Measurements from ENCODE around the gene RHEX. TPM values are rescaled to one million over a fixed set of nuclear protein-coding genes. Genes with fewer than 3 reads are reported as not detected.

Gene RHEX
- polyA plus RNA-seq, 1 of the 3 experiments (the other 2 are of a cell fraction), result not detected

GRCh38 chr1:206108635-206109034 lies 55.7 kb downstream of the RHEX start (continued):
- TF ChIP-seq CTCF (IDR thresholded peaks at IDR 0.05), result no peak
- TF ChIP-seq TAF1 (IDR thresholded peaks at IDR 0.05; ENCODE audit: borderline replicate concordance, low read depth, low read length), result no peak
- TF ChIP-seq EZH2phosphoT487 (IDR thresholded peaks at IDR 0.05; ENCODE audit: borderline replicate concordance, low read depth), result no peak
- TF ChIP-seq TEAD4 (IDR thresholded peaks at IDR 0.05; ENCODE audit: borderline replicate concordance, insufficient read depth), result no peak
- TF ChIP-seq MAX (IDR thresholded peaks at IDR 0.05; ENCODE audit: low read depth), result no peak
- TF ChIP-seq SMC3 (IDR thresholded peaks at IDR 0.05; ENCODE audit: low read depth, low read length), result no peak
- no peak for TF ChIP-seq USF1 (IDR thresholded peaks at IDR 0.05; ENCODE audit: borderline replicate concordance, low read depth)
- no peak for TF ChIP-seq PBX3 (IDR thresholded peaks at IDR 0.05)
- no peak for TF ChIP-seq GABPA (IDR thresholded peaks at IDR 0.05; ENCODE audit: low read depth)
- no peak for TF ChIP-seq MXI1 (IDR thresholded peaks at IDR 0.05; ENCODE audit: low read depth, low read length)

GRCh38 chr1:206109718-206110117 lies 56.7 kb downstream of the RHEX start:
- Histone ChIP-seq H3K9me2 (no peaks in the 10 kb centered on the region), H3K9me3 (no peaks in the 10 kb centered on the region), H3K9ac (no peak overlapping the region), H3K27ac (ENCODE audit: low read depth in 2 of 2, low read length in 1 of 2) (no peak overlapping the region), H3K36me3 (replicated peaks in 1 of 2; ENCODE audit: control insufficient read depth in 1 of 2, insufficient read depth in 2 of 2, low read length in 1 of 2) (no peaks in the 10 kb centered on the region), H3K27me3 (ENCODE audit: insufficient read depth) (peaks cover 30% of the 10 kb centered on the region), H3K4me3 (ENCODE audit: low read depth in 2 of 2, low read length in 1 of 2) (no peak overlapping the region), H3F3A (replicated peaks; ENCODE audit: insufficient read depth) (no peaks in the 10 kb centered on the region), H3K4me1 (ENCODE audit: control insufficient read depth in 1 of 2, insufficient read depth in 2 of 2, low read depth in 1 of 2, low read length in 1 of 2) (no peaks in the 10 kb centered on the region), H4K20me1 (ENCODE audit: insufficient read depth) (no peaks in the 10 kb centered on the region), H2AFZ (ENCODE audit: low read depth) (no peak overlapping the region), H3K79me2 (ENCODE audit: insufficient read depth) (no peaks in the 10 kb centered on the region), H3K4me2 (no peak overlapping the region)
- DNase-seq, result no peak
- 44% methylated on average over 4 of the region's 4 CpGs for WGBS (ENCODE audit: low lambda C conversion rate)
- ChIA-PET POLR2A (no interaction called here), CTCF (interaction anchor here (1.6 to 13.9 kb wide), 6 partner anchors 78 to 452 kb away, joined by 3 to 248 read pairs (median 12); no protein-coding TSS in a partner anchor)
- no peak for TF ChIP-seq REST (IDR thresholded peaks at IDR 0.05; ENCODE audit: low read depth, low read length)
- no peak for TF ChIP-seq MXI1 (IDR thresholded peaks at IDR 0.05; ENCODE audit: low read depth, low read length)
- TF ChIP-seq FOXM1 (IDR thresholded peaks at IDR 0.05; ENCODE audit: low read depth), result no peak
- TF ChIP-seq NRF1 (IDR thresholded peaks at IDR 0.05; ENCODE audit: low read depth, low read length), result no peak
- no peak for TF ChIP-seq CTCF (IDR thresholded peaks at IDR 0.05)
- no peak for TF ChIP-seq ZBTB33 (IDR thresholded peaks at IDR 0.05; ENCODE audit: borderline replicate concordance, low read depth)
- no peak for TF ChIP-seq NFIC (IDR thresholded peaks at IDR 0.05; ENCODE audit: borderline replicate concordance)
- no peak for TF ChIP-seq IRF3 (IDR thresholded peaks at IDR 0.05; ENCODE audit: low read depth, low read length)
- no peak for TF ChIP-seq FOSL2 (IDR thresholded peaks at IDR 0.05; ENCODE audit: borderline replicate concordance, low read depth)

All from SK-N-SH (cell line).